Endothelial cell of umbilical vein (primary cell): ENCODE measurements around the gene AP5S1.

ENCODE experiments used
- EZH2 ChIP-seq: IDR thresholded peaks from 2 replicates; pipeline ENCODE4 v1.6.1; 2012; ENCODE audit warnings: borderline replicate concordance, low read depth, mild to moderate bottlenecking, moderate library complexity, low read length, inconsistent platforms; ENCODE audit not compliant: severe bottlenecking
- POLR2A ChIP-seq: IDR thresholded peaks from 2 replicates; pipeline ENCODE4 v1.6.1; 2012; ENCODE audit warnings: low read depth, mild to moderate bottlenecking, control low read depth, low read length
- POLR2AphosphoS5 ChIP-seq: IDR thresholded peaks from 2 replicates; pipeline ENCODE4 v1.6.1; 2012; ENCODE audit warnings: low read depth, mild to moderate bottlenecking, control low read depth, low read length, moderate library complexity; ENCODE audit not compliant: insufficient read depth
- TF ChIP-seq, protein P1 (sequence below), 2 donors: IDR thresholded peaks; 1 replicate in 1 of 2; 2 replicates in 1 of 2; pipeline ENCODE4 v1.5.1; 2011; ENCODE audit warnings: low read length in 2 of 2, mild to moderate bottlenecking in 2 of 2, moderate library complexity in 2 of 2, control low read depth in 1 of 2, inconsistent platforms in 1 of 2, low read depth in 1 of 2; ENCODE audit not compliant: insufficient read depth in 1 of 2; ENCODE audit errors: extremely low read depth in 1 of 2
- TF ChIP-seq, protein P2 (sequence below): IDR thresholded peaks from 2 replicates; pipeline ENCODE4 v1.6.1; 2011; ENCODE audit not compliant: insufficient read depth, insufficient read length

DNA sequence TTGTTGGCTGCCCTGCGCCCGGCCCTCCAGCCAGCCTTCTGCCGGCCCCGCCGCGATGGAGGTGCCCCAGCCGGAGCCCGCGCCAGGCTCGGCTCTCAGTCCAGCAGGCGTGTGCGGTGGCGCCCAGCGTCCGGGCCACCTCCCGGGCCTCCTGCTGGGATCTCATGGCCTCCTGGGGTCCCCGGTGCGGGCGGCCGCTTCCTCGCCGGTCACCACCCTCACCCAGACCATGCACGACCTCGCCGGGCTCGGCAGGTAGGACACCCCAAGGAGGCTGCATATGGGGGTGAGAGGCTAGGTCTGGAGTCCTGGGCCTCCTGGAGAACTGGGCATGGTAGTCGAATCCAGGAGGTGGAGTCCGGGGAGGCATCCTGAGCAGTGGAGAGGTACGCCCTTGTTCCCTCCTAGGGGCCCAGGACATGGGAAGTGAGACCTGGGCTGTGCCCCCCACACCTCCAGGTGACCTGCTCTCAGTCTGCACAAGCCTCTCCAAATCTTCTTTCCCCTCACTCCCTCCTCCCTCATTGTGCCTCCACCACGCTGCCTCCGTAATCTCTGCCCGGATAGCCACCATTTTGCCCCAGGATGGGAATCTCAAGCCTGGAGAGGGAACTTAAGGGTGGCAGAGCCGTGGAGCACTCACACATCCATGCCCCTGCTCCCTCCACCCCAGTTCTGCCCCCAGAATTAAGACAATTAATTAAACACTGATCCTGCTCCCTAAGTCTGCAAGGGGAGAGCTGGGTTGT, 23.7 kb upstream of the AP5S1 start:
- TF ChIP-seq, protein P1, sequence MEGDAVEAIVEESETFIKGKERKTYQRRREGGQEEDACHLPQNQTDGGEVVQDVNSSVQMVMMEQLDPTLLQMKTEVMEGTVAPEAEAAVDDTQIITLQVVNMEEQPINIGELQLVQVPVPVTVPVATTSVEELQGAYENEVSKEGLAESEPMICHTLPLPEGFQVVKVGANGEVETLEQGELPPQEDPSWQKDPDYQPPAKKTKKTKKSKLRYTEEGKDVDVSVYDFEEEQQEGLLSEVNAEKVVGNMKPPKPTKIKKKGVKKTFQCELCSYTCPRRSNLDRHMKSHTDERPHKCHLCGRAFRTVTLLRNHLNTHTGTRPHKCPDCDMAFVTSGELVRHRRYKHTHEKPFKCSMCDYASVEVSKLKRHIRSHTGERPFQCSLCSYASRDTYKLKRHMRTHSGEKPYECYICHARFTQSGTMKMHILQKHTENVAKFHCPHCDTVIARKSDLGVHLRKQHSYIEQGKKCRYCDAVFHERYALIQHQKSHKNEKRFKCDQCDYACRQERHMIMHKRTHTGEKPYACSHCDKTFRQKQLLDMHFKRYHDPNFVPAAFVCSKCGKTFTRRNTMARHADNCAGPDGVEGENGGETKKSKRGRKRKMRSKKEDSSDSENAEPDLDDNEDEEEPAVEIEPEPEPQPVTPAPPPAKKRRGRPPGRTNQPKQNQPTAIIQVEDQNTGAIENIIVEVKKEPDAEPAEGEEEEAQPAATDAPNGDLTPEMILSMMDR (IDR thresholded peaks at IDR 0.05; ENCODE audit: extremely low read depth in 1 of 2, insufficient read depth in 1 of 2, low read depth in 1 of 2, low read length in 2 of 2) = no peak
- TF ChIP-seq EZH2 (no peak), POLR2A (no peak), POLR2AphosphoS5 (no peak)
- TF ChIP-seq, protein P2, sequence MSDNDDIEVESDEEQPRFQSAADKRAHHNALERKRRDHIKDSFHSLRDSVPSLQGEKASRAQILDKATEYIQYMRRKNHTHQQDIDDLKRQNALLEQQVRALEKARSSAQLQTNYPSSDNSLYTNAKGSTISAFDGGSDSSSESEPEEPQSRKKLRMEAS = no peak
